ENCODE data around the gene TNIP2. TPM values are rescaled to one million over a fixed set of nuclear protein-coding genes. Genes with fewer than 3 reads are reported as not detected.

The TNIP2 gene
- total and polyA plus RNA-seq, 5 donors: 20.2 to 28.0 (median 24.9) TPM

GRCh38 chr4:2798399-2799223, 42.5 kb upstream of the TNIP2 start:
- WGBS: 43% methylated on average over 29 of the region's 29 CpGs
- Histone ChIP-seq H3K9me3 (ENCODE audit: control insufficient read depth, low read length) (no peaks in the 10 kb centered on the region), H3K4me3 (ENCODE audit: low read length) (no peak overlapping the region), H3K27me3 (ENCODE audit: control insufficient read depth, insufficient read depth) (no peaks in the 10 kb centered on the region), H3K4me1 (ENCODE audit: control insufficient read depth, insufficient read depth, low read length) (peaks cover 50% of the 10 kb centered on the region), H3K27ac (ENCODE audit: low read length) (peak overlapping the region; percentile 5)
- ATAC-seq: peak; percentile 3 to 35
- peak; percentile 81 to 92 (median 92) for DNase-seq
- intact Hi-C loops (cut with DNase I): no loop called here

- no peaks in the 10 kb centered on the region for H3K9me3 ChIP-seq (ENCODE audit: control insufficient read depth, low read length)
- peak in 1 of 3 donors; percentile 71 for DNase-seq
- H3K4me3 ChIP-seq (ENCODE audit: low read length): no peak overlapping the region
- intact Hi-C loops (cut with DNase I): no loop called here
- ATAC-seq: no peak
- H3K27ac ChIP-seq (ENCODE audit: low read length): peak overlapping the region; percentile 13
- H3K27me3 ChIP-seq (ENCODE audit: control insufficient read depth, insufficient read depth): no peaks in the 10 kb centered on the region
- peaks cover 51% of the 10 kb centered on the region for H3K4me1 ChIP-seq (ENCODE audit: control insufficient read depth, insufficient read depth, low read length)
- WGBS: 51% methylated on average over 23 of the region's 23 CpGs
These were observed 41.6 kb upstream of the TNIP2 start for GRCh38 chr4:2797545-2798305.

GRCh38 chr4:2796849-2797544, 40.9 kb upstream of the TNIP2 start:
- Histone ChIP-seq H3K9me3 (ENCODE audit: control insufficient read depth, low read length) (no peaks in the 10 kb centered on the region), H3K27me3 (ENCODE audit: control insufficient read depth, insufficient read depth) (no peaks in the 10 kb centered on the region), H3K4me1 (ENCODE audit: control insufficient read depth, insufficient read depth, low read length) (peaks cover 51% of the 10 kb centered on the region), H3K27ac (ENCODE audit: low read length) (peak overlapping the region; percentile 7), H3K4me3 (ENCODE audit: low read length) (no peak overlapping the region)
- intact Hi-C loops (cut with DNase I): no loop called here
- DNase-seq: peak in 1 of 3 donors; percentile 60
- WGBS: 76% methylated on average over 13 of the region's 13 CpGs
- no peak for ATAC-seq

GRCh38 chr4:2795893-2796848, 40.0 kb upstream of the TNIP2 start:
- peak overlapping the region; percentile 7 for H3K27ac ChIP-seq (ENCODE audit: low read length)
- no peak for ATAC-seq

DNA sequence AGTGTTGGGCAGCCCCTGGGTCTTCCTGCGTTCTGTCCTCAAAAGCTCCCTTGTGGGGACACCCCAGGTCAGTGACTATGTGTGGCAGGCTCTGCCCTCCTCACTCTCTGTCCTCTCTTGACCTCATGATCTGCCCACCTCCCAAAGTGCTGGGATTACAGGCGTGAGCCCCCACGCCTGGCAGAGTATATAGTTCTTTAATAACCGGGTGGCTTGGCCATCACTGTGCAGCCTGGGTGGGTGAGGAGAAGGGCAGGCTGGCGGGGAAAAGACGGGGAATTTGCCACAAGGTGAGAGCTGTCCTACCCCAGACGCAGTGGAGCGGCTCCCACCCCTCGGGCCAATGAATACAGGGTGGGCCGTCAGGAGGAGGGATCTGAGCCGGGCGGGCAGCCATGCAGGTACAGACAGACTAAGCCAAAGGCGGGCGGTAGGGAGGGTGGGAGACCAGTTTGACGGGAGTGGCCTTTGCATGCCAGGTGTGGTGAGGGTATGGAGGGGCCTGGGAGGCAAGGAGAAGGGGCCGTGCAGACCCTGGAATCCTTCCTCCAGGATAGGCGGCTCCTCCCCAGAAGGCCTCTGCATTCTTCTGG, 39.3 kb upstream of the TNIP2 start:
- Histone ChIP-seq H3K4me1 (ENCODE audit: control insufficient read depth, insufficient read depth, low read length) (peaks cover 42% of the 10 kb centered on the region), H3K27ac (ENCODE audit: low read length) (peak overlapping the region; percentile 14), H3K27me3 (ENCODE audit: control insufficient read depth, insufficient read depth) (no peaks in the 10 kb centered on the region), H3K9me3 (ENCODE audit: control insufficient read depth, low read length) (no peaks in the 10 kb centered on the region), H3K4me3 (ENCODE audit: low read length) (no peak overlapping the region)
- peak in 2 of 3 donors; percentile 63 to 69 for DNase-seq
- ATAC-seq: no peak
- 84% methylated on average over 17 of the region's 17 CpGs for WGBS
- intact Hi-C loops (cut with DNase I): no loop called here

More at GRCh38 chr4:2795893-2796848, 40.0 kb upstream of the TNIP2 start:
- H3K9me3 ChIP-seq (ENCODE audit: control insufficient read depth, low read length): no peaks in the 10 kb centered on the region
- intact Hi-C loops (cut with DNase I): no loop called here
- WGBS: 63% methylated on average over 27 of the region's 27 CpGs
- H3K4me1 ChIP-seq (ENCODE audit: control insufficient read depth, insufficient read depth, low read length): peaks cover 48% of the 10 kb centered on the region
- DNase-seq: peak; percentile 16 to 78 (median 72)
- no peak overlapping the region for H3K4me3 ChIP-seq (ENCODE audit: low read length)
- H3K27me3 ChIP-seq (ENCODE audit: control insufficient read depth, insufficient read depth): no peaks in the 10 kb centered on the region

DNA sequence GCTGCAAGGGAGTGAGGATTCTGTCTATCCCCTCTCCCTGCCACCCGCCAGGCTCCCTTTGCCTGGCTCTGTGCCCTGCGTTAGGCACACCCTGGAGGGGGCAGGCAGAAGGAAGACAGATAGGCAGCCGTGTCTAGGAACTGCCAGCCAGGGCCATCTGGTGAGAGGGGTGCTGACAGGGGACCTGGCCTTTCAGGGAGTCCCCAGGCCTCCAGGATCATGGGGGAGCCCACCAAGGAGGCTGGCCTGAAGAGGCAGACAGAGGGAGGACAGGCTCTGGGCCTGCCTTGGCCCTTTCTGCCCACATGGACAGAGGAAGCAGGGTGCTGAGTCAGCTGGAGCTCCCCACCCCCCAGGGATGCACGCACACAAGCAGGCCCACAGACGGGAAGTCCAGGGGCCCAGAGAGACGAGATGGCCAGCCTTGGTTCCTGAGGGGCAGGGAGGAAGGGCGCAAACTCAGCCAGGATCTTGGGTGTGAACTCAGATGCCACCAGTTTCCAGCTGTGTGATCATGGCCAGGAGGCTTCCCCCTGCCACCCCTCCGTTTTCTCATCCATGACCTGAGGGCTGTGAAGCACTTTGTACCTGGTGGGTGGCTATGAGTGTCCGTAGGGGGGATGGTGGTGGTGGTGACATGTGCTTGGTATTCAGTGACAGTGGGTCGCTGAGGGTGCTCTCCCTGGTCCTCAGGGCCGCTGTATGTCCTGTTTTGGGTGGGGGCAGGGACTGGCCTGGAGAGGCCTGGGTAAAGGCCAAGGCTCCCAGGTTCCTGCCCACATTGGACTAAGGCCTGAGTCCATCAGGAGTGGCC, 38.6 kb upstream of the TNIP2 start:
- intact Hi-C loops (cut with DNase I): no loop called here
- Histone ChIP-seq H3K4me1 (ENCODE audit: control insufficient read depth, insufficient read depth, low read length) (peaks cover 37% of the 10 kb centered on the region), H3K4me3 (ENCODE audit: low read length) (no peak overlapping the region), H3K9me3 (ENCODE audit: control insufficient read depth, low read length) (no peaks in the 10 kb centered on the region), H3K27ac (ENCODE audit: low read length) (peak overlapping the region; percentile 61), H3K27me3 (ENCODE audit: control insufficient read depth, insufficient read depth) (no peaks in the 10 kb centered on the region)
- WGBS: 37% methylated on average over 11 of the region's 11 CpGs
- peak; percentile 5 to 33 for ATAC-seq
- DNase-seq: peak; percentile 75 to 90 (median 88)

GRCh38 chr4:2793586-2794485, 37.7 kb upstream of the TNIP2 start:
- Histone ChIP-seq H3K27me3 (ENCODE audit: control insufficient read depth, insufficient read depth) (no peaks in the 10 kb centered on the region), H3K9me3 (ENCODE audit: control insufficient read depth, low read length) (no peaks in the 10 kb centered on the region), H3K27ac (ENCODE audit: low read length) (peak overlapping the region; percentile 61), H3K4me1 (ENCODE audit: control insufficient read depth, insufficient read depth, low read length) (peaks cover 34% of the 10 kb centered on the region), H3K4me3 (ENCODE audit: low read length) (peak overlapping the region; percentile 71)
- 14% methylated on average over 34 of the region's 34 CpGs for WGBS
- ATAC-seq (peak; percentile 8 to 11), DNase-seq (peak; percentile 69 to 82 (median 75))
- intact Hi-C loops (cut with DNase I): no loop called here

DNA sequence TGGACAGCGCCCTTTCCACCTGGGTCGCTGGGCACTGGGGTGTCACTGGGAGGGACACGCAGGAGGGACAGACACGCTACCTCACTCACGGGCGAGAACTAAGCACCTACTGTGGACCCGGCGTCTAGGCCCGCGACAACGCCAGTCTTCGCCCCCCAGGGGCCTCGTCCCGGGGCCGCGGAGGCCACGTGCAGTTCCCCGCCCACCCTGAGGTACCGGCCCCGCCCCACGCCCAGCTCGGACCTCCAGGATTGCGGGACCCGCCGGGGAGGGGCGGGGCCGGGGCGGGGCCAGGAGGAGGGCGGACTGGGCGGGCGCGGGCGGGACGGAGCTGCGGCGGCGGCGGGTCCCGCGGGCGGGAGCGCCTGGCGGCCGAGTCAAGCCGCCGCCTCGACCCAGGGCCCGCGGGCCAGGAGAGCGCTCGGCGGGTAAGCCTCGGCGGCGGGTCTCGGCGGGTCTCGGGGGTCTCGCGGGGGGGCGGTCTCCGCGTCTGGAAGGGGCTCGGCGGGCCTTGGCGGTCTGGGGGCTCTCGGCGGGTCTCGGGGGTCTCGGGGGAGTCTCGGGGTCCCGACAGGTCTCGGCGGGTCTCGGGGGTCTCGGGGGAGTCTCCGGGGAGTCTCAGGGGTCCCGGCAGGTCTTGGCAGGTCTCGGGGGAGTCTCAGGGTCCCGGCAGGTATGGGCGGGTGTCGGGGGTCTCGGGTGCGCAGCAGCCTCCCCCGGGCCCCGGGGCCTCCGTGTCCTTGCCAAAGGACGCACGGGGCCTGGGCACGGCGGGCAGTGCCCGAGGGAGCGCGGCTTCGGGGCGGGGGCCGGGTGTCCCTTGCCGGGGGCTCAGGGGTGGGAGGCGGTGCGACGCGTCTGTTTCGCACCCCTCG, 36.8 kb upstream of the TNIP2 start, which contains the start of gene SH3BP2:
Gene SH3BP2 (plus strand): TSS at position 375 of the 875 bp plus-strand sequence. CDS start 27,533 bp downstream, outside the sequence.
- WGBS: 6% methylated on average over 104 of the region's 104 CpGs
- DNase-seq (peak; percentile 92 to 97 (median 97)), ATAC-seq (peak; percentile 77 to 80)
- H3K27me3 ChIP-seq (ENCODE audit: control insufficient read depth, insufficient read depth): no peaks in the 10 kb centered on the region
- H3K27ac ChIP-seq (ENCODE audit: low read length): peak within 1 kb of the TSS; percentile 61
- peak within 1 kb of the TSS; percentile 71 for H3K4me3 ChIP-seq (ENCODE audit: low read length)
- H3K4me1 ChIP-seq (ENCODE audit: control insufficient read depth, insufficient read depth, low read length): peaks cover 27% of the 10 kb centered on the region
- H3K9me3 ChIP-seq (ENCODE audit: control insufficient read depth, low read length): no peaks in the 10 kb centered on the region
- intact Hi-C loops (cut with DNase I): no loop called here
